ENCODE measurements around the gene TSPAN9.

Gene TSPAN9

GRCh38 chr12:3313675-3314663 lies 236.8 kb downstream of the TSPAN9 start:
- Histone ChIP-seq H3K79me2 (no peaks in the 10 kb centered on the region), H3K9ac (no peak overlapping the region), H3K9me3 (ENCODE audit: control insufficient read depth, low read length) (no peaks in the 10 kb centered on the region), H3K36me3 (ENCODE audit: control insufficient read depth, insufficient read depth, low read length) (no peaks in the 10 kb centered on the region), H3K4me1 (peaks cover 7% of the 10 kb centered on the region), H2AFZ (no peak overlapping the region), H3K27me3 (ENCODE audit: control insufficient read depth, insufficient read depth, low read length) (no peaks in the 10 kb centered on the region), H3K4me2 (ENCODE audit: low read length) (no peak overlapping the region), H3K27ac (no peak overlapping the region), H3K4me3 (ENCODE audit: low read depth, low read length) (no peak overlapping the region)
- TF ChIP-seq CTCF (IDR thresholded peaks at IDR 0.05), result peak; percentile 24

GRCh38 chr12:3315201-3315661 lies 238.1 kb downstream of the TSPAN9 start:
- no peak overlapping the region for H3K4me3 ChIP-seq (ENCODE audit: low read depth, low read length)
- H3K27ac ChIP-seq, result no peak overlapping the region
- H3K9me3 ChIP-seq (ENCODE audit: control insufficient read depth, low read length), result no peaks in the 10 kb centered on the region
- H3K4me2 ChIP-seq (ENCODE audit: low read length), result no peak overlapping the region
- H3K27me3 ChIP-seq (ENCODE audit: control insufficient read depth, insufficient read depth, low read length), result no peaks in the 10 kb centered on the region
- no peaks in the 10 kb centered on the region for H3K79me2 ChIP-seq
- peak overlapping the region; percentile 47 for H2AFZ ChIP-seq
- no peaks in the 10 kb centered on the region for H3K36me3 ChIP-seq (ENCODE audit: control insufficient read depth, insufficient read depth, low read length)
- no peak overlapping the region for H3K9ac ChIP-seq
- no peak for TF ChIP-seq CTCF (IDR thresholded peaks at IDR 0.05)
- peaks cover 7% of the 10 kb centered on the region for H3K4me1 ChIP-seq

GRCh38 chr12:3316776-3317480 lies 239.7 kb downstream of the TSPAN9 start:
- no peak overlapping the region for H3K4me3 ChIP-seq (ENCODE audit: low read depth, low read length)
- H3K27ac ChIP-seq, result no peak overlapping the region
- H3K36me3 ChIP-seq (ENCODE audit: control insufficient read depth, insufficient read depth, low read length), result no peaks in the 10 kb centered on the region
- H3K9ac ChIP-seq, result no peak overlapping the region
- no peaks in the 10 kb centered on the region for H3K9me3 ChIP-seq (ENCODE audit: control insufficient read depth, low read length)
- TF ChIP-seq CTCF (IDR thresholded peaks at IDR 0.05), result no peak
- H3K79me2 ChIP-seq, result no peaks in the 10 kb centered on the region
- no peaks in the 10 kb centered on the region for H3K27me3 ChIP-seq (ENCODE audit: control insufficient read depth, insufficient read depth, low read length)
- no peak overlapping the region for H3K4me2 ChIP-seq (ENCODE audit: low read length)
- peaks cover 7% of the 10 kb centered on the region for H3K4me1 ChIP-seq
- no peak overlapping the region for H2AFZ ChIP-seq

- Histone ChIP-seq H3K4me3 (ENCODE audit: low read depth, low read length) (no peak overlapping the region), H2AFZ (no peak overlapping the region), H3K4me2 (ENCODE audit: low read length) (no peak overlapping the region), H3K4me1 (peaks cover 7% of the 10 kb centered on the region), H3K9me3 (ENCODE audit: control insufficient read depth, low read length) (no peaks in the 10 kb centered on the region), H3K79me2 (no peaks in the 10 kb centered on the region), H3K36me3 (ENCODE audit: control insufficient read depth, insufficient read depth, low read length) (no peaks in the 10 kb centered on the region), H3K9ac (no peak overlapping the region), H3K27ac (no peak overlapping the region), H3K27me3 (ENCODE audit: control insufficient read depth, insufficient read depth, low read length) (no peaks in the 10 kb centered on the region)
- no peak for TF ChIP-seq CTCF (IDR thresholded peaks at IDR 0.05)
These were observed 240.3 kb downstream of the TSPAN9 start for GRCh38 chr12:3317481-3317815.
